ENCODE data around the gene MAP3K21. TPM values are rescaled to one million over a fixed set of nuclear protein-coding genes. Genes with fewer than 3 reads are reported as not detected.

The MAP3K21 gene
- total RNA-seq, 1 donor from 2014 or later: 0.96 TPM

DNA sequence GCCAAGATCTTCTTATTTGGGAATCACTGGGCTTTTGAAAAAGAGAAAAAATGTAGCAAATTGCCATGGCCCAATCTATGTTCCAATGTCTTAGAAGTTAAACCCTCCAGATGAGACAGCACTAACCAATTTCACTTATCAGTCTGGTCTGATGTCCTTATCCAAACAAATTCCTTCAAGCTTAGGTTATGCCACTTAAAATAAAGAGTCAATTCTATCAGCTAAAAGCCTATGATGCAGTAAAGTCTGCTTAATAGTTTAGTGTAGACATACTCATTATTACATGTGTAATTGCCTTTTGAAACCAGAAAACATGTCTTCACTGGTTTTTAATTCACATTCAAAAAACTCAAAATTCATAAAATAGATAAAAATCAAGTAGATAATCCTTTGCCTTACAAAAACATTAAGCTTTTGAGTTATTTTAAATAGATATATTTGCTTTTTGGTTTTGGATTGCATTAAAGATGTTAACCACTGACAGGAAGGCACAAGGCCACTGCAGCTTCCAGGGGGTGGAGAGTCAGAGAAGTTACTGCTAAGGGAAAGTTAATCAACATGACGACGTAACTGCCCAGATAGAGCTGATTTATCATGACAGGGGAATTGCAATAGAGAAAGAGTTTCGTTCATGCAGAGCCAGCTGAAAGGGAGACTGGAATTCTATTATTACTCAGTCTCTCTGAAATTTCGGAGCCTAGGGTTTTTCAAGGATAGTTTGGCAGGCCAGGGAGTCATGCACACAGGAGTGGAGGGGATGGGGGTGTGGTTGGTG, 106.1 kb downstream of the MAP3K21 start:
- DNase-seq (ENCODE audit: low spot score): no peak

Other genes starting within 250 kb of the MAP3K21 start
- 6.1 TPM for gene PCNX2, start 32.0 kb upstream of the MAP3K21 start, total RNA-seq